GM10266 (cell line): ENCODE measurements around the gene KIFBP.
"Not testable (repeated sequence)": the region's sequence is repeated elsewhere in the genome, so short reads cannot be mapped to it uniquely, and the experiment has no call there.

Experiments
- DNase-seq: peaks from one replicate; pipeline ENCODE4 v3.0.0; 2012; ENCODE audit errors: extremely low spot score
- CTCF ChIP-seq: IDR thresholded peaks from 2 replicates; pipeline ENCODE4 v1.5.1; 2012; ENCODE audit warnings: mild to moderate bottlenecking, low read depth; ENCODE audit not compliant: control insufficient read depth, insufficient read depth; ENCODE audit errors: missing control alignments

Gene KIFBP

GRCh38 chr10:68957284-68957615, 31.4 kb upstream of the KIFBP start:
- no peak for DNase-seq

GRCh38 chr10:68957654-68958053, 30.9 kb upstream of the KIFBP start:
- no peak for DNase-seq
- no peak for TF ChIP-seq CTCF

More at GRCh38 chr10:68957284-68957615, 31.4 kb upstream of the KIFBP start:
- TF ChIP-seq CTCF, result no peak

GRCh38 chr10:68959695-68960527, 28.7 kb upstream of the KIFBP start:
- TF ChIP-seq CTCF, result no peak
- DNase-seq, result no peak

- no peak for DNase-seq
- TF ChIP-seq CTCF, result no peak
Measured at GRCh38 chr10:68963151-68963550, 25.5 kb upstream of the KIFBP start.

GRCh38 chr10:68973975-68974374, 14.6 kb upstream of the KIFBP start:
- no peak for DNase-seq

GRCh38 chr10:68975936-68976473, 12.6 kb upstream of the KIFBP start:
- DNase-seq, result not testable (repeated sequence)

More at GRCh38 chr10:68973975-68974374, 14.6 kb upstream of the KIFBP start:
- no peak for TF ChIP-seq CTCF

- DNase-seq, result not testable (repeated sequence)
Measured at GRCh38 chr10:68979738-68980137, 8.9 kb upstream of the KIFBP start.

GRCh38 chr10:68981074-68981473, 7.5 kb upstream of the KIFBP start:
- DNase-seq, result no peak
- TF ChIP-seq CTCF, result peak; percentile 12
